H9 (cell line): Measurements from ENCODE around the gene KIAA0513. TPM values are rescaled to one million over a fixed set of nuclear protein-coding genes. Genes with fewer than 3 reads are reported as not detected.
A peak's percentile ranks its signal among the peaks of the same experiment; 100 is the strongest.

Experiments
- DNase-seq: peaks from one replicate; pipeline ENCODE4 v3.0.0-alpha.2; 2017
- H2AFZ ChIP-seq: one replicate; pipeline ENCODE4 v1.6.1; 2013; ENCODE audit warnings: mild to moderate bottlenecking, low read length, control low read depth, moderate library complexity
- H2AK5ac ChIP-seq: 2 replicates; pipeline ENCODE4 v1.6.1; 2013; ENCODE audit warnings: low read length, control low read depth, mixed read lengths; ENCODE audit not compliant: insufficient read length
- H2BK120ac ChIP-seq: one replicate; pipeline ENCODE4 v1.6.1; 2013; ENCODE audit warnings: low read depth, mild to moderate bottlenecking, low read length, control low read depth, inconsistent platforms; ENCODE audit not compliant: poor library complexity, severe bottlenecking
- H2BK12ac ChIP-seq: 2 replicates; pipeline ENCODE4 v1.6.1; 2013; ENCODE audit warnings: low read length, control low read depth, mixed read lengths, low read depth; ENCODE audit not compliant: insufficient read length
- H2BK15ac ChIP-seq: 2 replicates; pipeline ENCODE4 v1.6.1; 2013; ENCODE audit warnings: low read depth, low read length, control low read depth
- H2BK20ac ChIP-seq: one replicate; pipeline ENCODE4 v1.6.1; 2013; ENCODE audit warnings: low read depth, mild to moderate bottlenecking, low read length, control low read depth, inconsistent platforms; ENCODE audit not compliant: poor library complexity, severe bottlenecking
- H2BK5ac ChIP-seq: 2 replicates; pipeline ENCODE4 v1.6.1; 2013; ENCODE audit warnings: low read length, control low read depth, mixed read lengths; ENCODE audit not compliant: insufficient read length
- H3K14ac ChIP-seq: 2 replicates; pipeline ENCODE4 v1.6.1; 2013; ENCODE audit warnings: low read length, control low read depth; ENCODE audit not compliant: insufficient read depth
- H3K18ac ChIP-seq: 2 replicates; pipeline ENCODE4 v1.6.1; 2013; ENCODE audit warnings: low read depth, mild to moderate bottlenecking, mixed read lengths, low read length, control low read depth; ENCODE audit not compliant: insufficient read length
- H3K23ac ChIP-seq: 2 replicates; pipeline ENCODE4 v1.6.1; 2013; ENCODE audit warnings: low read length, control low read depth, mixed read lengths, low read depth; ENCODE audit not compliant: insufficient read length
- H3K23me2 ChIP-seq: 2 replicates; pipeline ENCODE4 v1.6.1; 2013; ENCODE audit warnings: low read depth, mild to moderate bottlenecking, mixed read lengths, low read length, control low read depth; ENCODE audit not compliant: insufficient read length, poor library complexity, severe bottlenecking
- H3K27ac ChIP-seq: 2 replicates; pipeline ENCODE4 v1.5.1; 2013; ENCODE audit warnings: low read length, control low read depth, mixed read lengths, low read depth; ENCODE audit not compliant: insufficient read length
- H3K27me3 ChIP-seq: 2 replicates; pipeline ENCODE4 v1.6.1; 2013; ENCODE audit warnings: low read length, control low read depth, inconsistent platforms; ENCODE audit not compliant: insufficient read depth
- H3K4ac ChIP-seq: 2 replicates; pipeline ENCODE4 v1.6.1; 2013; ENCODE audit warnings: low read depth, mild to moderate bottlenecking, control low read depth, inconsistent platforms, low read length, moderate library complexity
- H3K4me1 ChIP-seq: 2 replicates; pipeline ENCODE4 v1.6.1; 2013; ENCODE audit warnings: low read length, control low read depth, inconsistent platforms; ENCODE audit not compliant: insufficient read depth
- H3K4me2 ChIP-seq: 2 replicates; pipeline ENCODE4 v1.6.1; 2013; ENCODE audit warnings: low read length, control low read depth, mixed read lengths; ENCODE audit not compliant: insufficient read length, insufficient read depth
- H3K56ac ChIP-seq: 2 replicates; pipeline ENCODE4 v1.6.1; 2013; ENCODE audit warnings: low read depth, mild to moderate bottlenecking, mixed read lengths, low read length, control low read depth; ENCODE audit not compliant: insufficient read length
- H3K79me1 ChIP-seq: 2 replicates; pipeline ENCODE4 v1.6.1; 2013; ENCODE audit warnings: low read depth, mild to moderate bottlenecking, moderate library complexity, low read length, control low read depth, inconsistent platforms; ENCODE audit not compliant: insufficient read depth, poor library complexity, severe bottlenecking
- H3K79me2 ChIP-seq: 2 replicates; pipeline ENCODE4 v1.6.1; 2013; ENCODE audit warnings: low read length, control low read depth, inconsistent platforms; ENCODE audit not compliant: insufficient read depth
- H3K9ac ChIP-seq: 2 replicates; pipeline ENCODE4 v1.6.1; 2013; ENCODE audit warnings: low read length, control low read depth, mixed read lengths; ENCODE audit not compliant: insufficient read length; ENCODE audit errors: extremely low read depth
- H3K9me3 ChIP-seq: one replicate; pipeline ENCODE4 v1.6.1; 2013; ENCODE audit warnings: low read depth, low read length, inconsistent platforms; ENCODE audit not compliant: control insufficient read depth
- H3T11ph ChIP-seq: one replicate; pipeline ENCODE4 v1.6.1; 2013; ENCODE audit warnings: mild to moderate bottlenecking, low read length, control low read depth, inconsistent platforms
- H4K20me1 ChIP-seq: one replicate; pipeline ENCODE4 v1.6.1; 2013; ENCODE audit not compliant: control insufficient read depth, insufficient read length, insufficient read depth
- H4K5ac ChIP-seq: 2 replicates; pipeline ENCODE4 v1.6.1; 2013; ENCODE audit warnings: low read depth, mild to moderate bottlenecking, mixed read lengths, low read length, control low read depth; ENCODE audit not compliant: insufficient read length
- H4K8ac ChIP-seq: replicated peaks from 2 replicates; pipeline ENCODE4 v1.6.1; 2013; ENCODE audit warnings: low read length, control low read depth, mixed read lengths, low read depth; ENCODE audit not compliant: insufficient read length
- H4K91ac ChIP-seq: 2 replicates; pipeline ENCODE4 v1.6.1; 2013; ENCODE audit warnings: low read depth, mild to moderate bottlenecking, moderate library complexity, mixed read lengths, low read length, control low read depth; ENCODE audit not compliant: insufficient read length
- H3K27ac Mint-ChIP-seq, 3 experiments: 2 replicates in 2 of 3; 3 replicates in 1 of 3; pipeline ENCODE4 v1.8.0; 2020 to 2021; ENCODE audit warnings: mixed read lengths in 3 of 3, mild to moderate bottlenecking in 1 of 3, moderate library complexity in 1 of 3
- H3K27me3 Mint-ChIP-seq: 2 replicates; pipeline ENCODE4 v1.8.0; 2021; ENCODE audit warnings: low read depth, mild to moderate bottlenecking, moderate library complexity, mixed read lengths
- H3K36me3 Mint-ChIP-seq, 3 experiments: 2 replicates in 2 of 3; 3 replicates in 1 of 3; pipeline ENCODE4 v1.8.0; 2020 to 2021; ENCODE audit warnings: low read depth in 3 of 3, mixed read lengths in 3 of 3; ENCODE audit not compliant: insufficient read depth in 1 of 3
- H3K4me1 Mint-ChIP-seq, 2 experiments: 2 replicates each; pipeline ENCODE4 v1.8.0; 2020; ENCODE audit warnings: mixed read lengths in 2 of 2
- H3K4me3 Mint-ChIP-seq, 2 experiments: 2 replicates in 1 of 2; 3 replicates in 1 of 2; pipeline ENCODE4 v1.8.0; 2020 to 2021; ENCODE audit warnings: mild to moderate bottlenecking in 2 of 2, mixed read lengths in 2 of 2, moderate library complexity in 1 of 2
- H3K9me3 Mint-ChIP-seq, 2 experiments: 2 replicates in 1 of 2; 3 replicates in 1 of 2; pipeline ENCODE4 v1.8.0; 2020; ENCODE audit warnings: mild to moderate bottlenecking in 2 of 2, mixed read lengths in 2 of 2, moderate library complexity in 1 of 2
- CTCF ChIP-seq: fragments of 200-600 bp; sonication (generic); conservative IDR thresholded peaks from 3 replicates; pipeline ENCODE4 v1.8.0; 2021; ENCODE audit warnings: antibody characterized with exemption, mild to moderate bottlenecking
- WGBS: extraction: QIAGEN DNeasy Blood & Tissue Kit; methylation state at CpG from one replicate; pipeline ENCODE4 v1.1.7; 2013; ENCODE audit warnings: missing lambda C conversion rate, low lambda C conversion rate, mixed read lengths; ENCODE audit not compliant: insufficient read length; ENCODE audit errors: extremely low coverage; 5-methylcytosine and 5-hydroxymethylcytosine counted together
- total RNA-seq: library from RNA; stranded (reverse); gene quantifications from 2 replicates; pipeline ENCODE4 v1.2.1, GENCODE V29; 2021

KIAA0513 gene
- total RNA-seq, 1 experiment from 2014 or later: 4.7 TPM

DNA sequence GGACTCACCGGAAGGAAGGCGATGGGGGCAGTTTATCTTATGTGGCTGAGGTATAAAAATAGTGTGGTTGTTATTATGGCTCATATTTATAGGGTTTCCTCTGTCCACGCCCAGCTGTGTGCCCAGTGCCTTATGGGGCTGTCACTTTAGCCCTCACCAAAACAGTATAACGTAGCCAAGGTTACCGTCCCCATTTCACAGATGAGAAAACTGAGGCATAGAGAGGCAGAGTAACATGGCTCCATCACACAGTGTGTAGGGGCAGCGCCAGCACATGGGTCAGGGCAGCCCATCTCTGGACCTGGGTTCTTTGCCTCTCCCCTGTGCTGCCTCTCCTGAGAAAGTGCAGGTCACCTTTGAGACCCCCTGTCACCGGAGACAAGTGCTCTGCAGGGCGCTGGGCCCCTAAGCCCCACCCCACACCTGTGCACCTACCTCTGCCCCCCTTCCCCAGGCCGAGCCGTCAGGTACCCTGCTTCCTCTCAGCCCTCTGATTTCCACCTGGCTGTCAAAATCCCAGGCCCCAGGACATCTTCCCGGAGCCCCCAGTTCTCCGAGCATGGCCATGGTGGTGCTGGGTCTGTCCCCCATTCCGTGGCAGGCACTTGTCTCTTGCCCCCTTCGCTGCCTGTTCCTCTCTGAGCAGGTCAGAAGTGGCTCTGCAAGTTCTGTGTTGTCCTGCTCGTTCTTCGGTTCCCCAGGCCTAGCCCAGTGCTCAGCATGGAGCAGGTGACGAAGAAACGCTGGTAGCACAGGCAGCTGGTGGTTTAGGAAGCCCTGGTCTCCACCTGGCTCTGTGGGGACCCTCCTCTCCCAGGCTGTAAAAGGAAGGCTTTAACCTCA is 7.2 kb downstream of the KIAA0513 start:
- no peaks in the 10 kb centered on the region for H3K9me3 Mint-ChIP-seq
- no peak overlapping the region for H2BK15ac ChIP-seq
- H3T11ph ChIP-seq: no peak overlapping the region
- H3K14ac ChIP-seq: no peak overlapping the region
- no peak overlapping the region for H3K9ac ChIP-seq
- no peak overlapping the region for H3K56ac ChIP-seq
- H2BK12ac ChIP-seq: no peak overlapping the region
- H3K4me1 ChIP-seq: no peaks in the 10 kb centered on the region
- no peak overlapping the region for H4K8ac ChIP-seq
- no peak overlapping the region for H2BK20ac ChIP-seq
- no peaks in the 10 kb centered on the region for H3K23me2 ChIP-seq
- no peaks in the 10 kb centered on the region for H4K20me1 ChIP-seq
- no peaks in the 10 kb centered on the region for H3K9me3 ChIP-seq
- DNase-seq: no peak
- no peak for TF ChIP-seq CTCF
- H3K4me1 Mint-ChIP-seq: peaks cover 8 to 10% of the 10 kb centered on the region in 2 experiments; a peak in 3 of 4 replicates
- no peaks in the 10 kb centered on the region for H3K79me1 ChIP-seq
- no peak overlapping the region for H3K23ac ChIP-seq
- H4K5ac ChIP-seq: no peak overlapping the region
- no peaks in the 10 kb centered on the region for H3K27me3 ChIP-seq
- H2BK120ac ChIP-seq: no peak overlapping the region
- no peak overlapping the region for H3K4me3 Mint-ChIP-seq
- no peak overlapping the region for H4K91ac ChIP-seq
- H3K79me2 ChIP-seq: no peaks in the 10 kb centered on the region
- no peak overlapping the region for H3K4ac ChIP-seq
- H2BK5ac ChIP-seq: no peak overlapping the region
- H3K36me3 Mint-ChIP-seq: no peaks in the 10 kb centered on the region
- H3K4me2 ChIP-seq: no peak overlapping the region
- no peak overlapping the region for H2AFZ ChIP-seq
- H3K27me3 Mint-ChIP-seq: peaks cover 8% of the 10 kb centered on the region
- H3K18ac ChIP-seq: no peak overlapping the region
- no peak overlapping the region for H2AK5ac ChIP-seq
- H3K27ac Mint-ChIP-seq: 0 out of 7 replicates have a peak overlapping the region, but pooled peaks of 1 of the 3 experiments have one; percentile 35
- H3K27ac ChIP-seq: no peak overlapping the region
- no CpG with 5 or more reads among the region's 18 CpGs for WGBS
